ENCODE measurements around the gene EXD2. TPM values are rescaled to one million over a fixed set of nuclear protein-coding genes. Genes with fewer than 3 reads are reported as not detected.
A peak's percentile ranks its signal among the peaks of the same experiment; 100 is the strongest.

Gene EXD2
- total and polyA plus RNA-seq, 2 of the 13 experiments (the other 11 are each of a cell fraction or from before 2014, with no cell fraction given), result 9.5 to 15.1 TPM

DNA sequence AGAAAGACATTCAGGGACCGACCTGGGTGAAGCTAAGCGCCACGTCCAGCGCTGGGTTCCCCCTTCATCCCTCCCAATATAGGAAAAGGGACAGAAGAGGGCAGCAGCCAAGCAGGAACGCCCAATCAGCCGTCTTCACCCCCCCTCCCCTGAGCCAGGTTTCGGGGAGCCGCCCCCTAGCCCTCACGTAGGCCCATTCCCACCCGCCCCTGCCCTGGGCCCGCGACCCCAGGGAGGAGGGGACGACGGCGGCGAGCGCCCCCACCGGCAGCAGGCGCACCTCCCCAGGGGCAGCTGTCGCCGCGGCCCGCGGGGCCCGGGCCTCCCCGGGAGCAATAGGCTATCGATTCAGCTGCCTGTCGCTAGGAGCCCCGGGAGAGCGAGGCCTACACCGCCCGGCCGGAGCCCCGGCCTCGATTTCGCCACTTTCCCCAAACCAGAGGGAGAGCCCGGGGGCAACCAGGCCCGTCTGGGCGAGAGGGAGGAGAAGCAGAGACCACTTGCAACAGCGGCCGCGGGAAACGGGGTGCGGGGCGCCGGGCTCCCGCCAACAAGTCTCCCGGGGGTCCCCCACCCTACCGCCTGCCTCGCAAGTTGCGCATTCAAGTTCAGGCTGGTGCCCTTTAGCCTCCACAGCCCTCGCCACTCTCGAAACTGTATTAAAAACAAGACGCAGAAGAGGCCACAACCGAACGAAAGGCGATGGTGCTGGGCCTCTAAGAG lies 39.7 kb upstream of the EXD2 start (continued):
- TF ChIP-seq, protein P1, sequence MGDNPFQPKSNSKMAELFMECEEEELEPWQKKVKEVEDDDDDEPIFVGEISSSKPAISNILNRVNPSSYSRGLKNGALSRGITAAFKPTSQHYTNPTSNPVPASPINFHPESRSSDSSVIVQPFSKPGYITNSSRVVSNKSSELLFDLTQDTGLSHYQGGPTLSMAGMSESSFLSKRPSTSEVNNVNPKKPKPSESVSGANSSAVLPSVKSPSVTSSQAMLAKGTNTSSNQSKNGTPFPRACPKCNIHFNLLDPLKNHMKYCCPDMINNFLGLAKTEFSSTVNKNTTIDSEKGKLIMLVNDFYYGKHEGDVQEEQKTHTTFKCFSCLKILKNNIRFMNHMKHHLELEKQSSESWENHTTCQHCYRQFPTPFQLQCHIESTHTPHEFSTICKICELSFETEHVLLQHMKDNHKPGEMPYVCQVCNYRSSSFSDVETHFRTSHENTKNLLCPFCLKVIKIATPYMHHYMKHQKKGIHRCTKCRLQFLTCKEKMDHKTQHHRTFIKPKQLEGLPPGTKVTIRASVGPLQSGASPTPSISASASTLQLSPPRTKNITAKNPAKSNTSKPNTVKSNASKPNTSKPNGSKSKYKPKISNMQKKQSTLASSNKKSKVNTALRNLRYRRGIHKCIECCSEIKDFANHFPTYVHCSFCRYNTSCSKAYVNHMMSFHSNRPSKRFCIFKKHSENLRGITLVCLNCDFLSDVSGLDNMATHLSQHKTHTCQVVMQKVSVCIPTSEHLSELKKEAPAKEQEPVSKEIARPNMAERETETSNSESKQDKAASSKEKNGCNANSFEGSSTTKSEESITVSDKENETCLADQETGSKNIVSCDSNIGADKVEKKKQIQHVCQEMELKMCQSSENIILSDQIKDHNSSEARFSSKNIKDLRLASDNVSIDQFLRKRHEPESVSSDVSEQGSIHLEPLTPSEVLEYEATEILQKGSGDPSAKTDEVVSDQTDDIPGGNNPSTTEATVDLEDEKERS (CRISPR knock-in tag; IDR thresholded peaks at IDR 0.05), result 0 out of 2 replicates have a peak, but pooled peaks have one; percentile 29
- TF ChIP-seq BCL6 (CRISPR knock-in tag; IDR thresholded peaks at IDR 0.05) (0 out of 2 replicates have a peak, but pooled peaks have one; percentile 29), ATF1 (CRISPR knock-in tag; IDR thresholded peaks at IDR 0.05) (no peak), HDAC1 (CRISPR knock-in tag; IDR thresholded peaks at IDR 0.05) (peak; percentile 73), ZNF317 (CRISPR knock-in tag; IDR thresholded peaks at IDR 0.05) (0 out of 2 replicates have a peak, but pooled peaks have one; percentile 53), ZNF552 (CRISPR knock-in tag; IDR thresholded peaks at IDR 0.05; ENCODE audit: borderline replicate concordance) (no peak), TBX2 (CRISPR knock-in tag; IDR thresholded peaks at IDR 0.05; ENCODE audit: borderline replicate concordance) (peak; percentile 33; the same call in 1 of the 2 replicates), MED8 (CRISPR knock-in tag; IDR thresholded peaks at IDR 0.05; ENCODE audit: insufficient replicate concordance) (no peak), ZSCAN29 (CRISPR knock-in tag; conservative IDR thresholded peaks at IDR 0.05) (0 out of 2 replicates have a peak, but pooled peaks have one; percentile 51), YY1 (IDR thresholded peaks at IDR 0.05; ENCODE audit: insufficient read depth, insufficient replicate concordance, low read depth, low read length) (peak; percentile 75), ZNF180 (CRISPR knock-in tag; IDR thresholded peaks at IDR 0.05; ENCODE audit: borderline replicate concordance, low read depth) (no peak), ZSCAN25 (CRISPR knock-in tag; IDR thresholded peaks at IDR 0.05) (peak; percentile 64), ZNF556 (CRISPR knock-in tag; IDR thresholded peaks at IDR 0.05; ENCODE audit: borderline replicate concordance) (peak; percentile 91; the same call in 1 of the 2 replicates), ZNF256 (CRISPR knock-in tag; conservative IDR thresholded peaks at IDR 0.05) (peak; percentile 66; the same call in 1 of the 2 replicates), ZBTB38 (CRISPR knock-in tag; IDR thresholded peaks at IDR 0.05) (peak; percentile 58; the same call in 1 of the 2 replicates), ZNF839 (CRISPR knock-in tag; IDR thresholded peaks at IDR 0.05; ENCODE audit: borderline replicate concordance) (no peak), POLR2A (IDR thresholded peaks at IDR 0.05; ENCODE audit: insufficient read depth in 1 of 2, low read depth in 2 of 2, low read length in 2 of 2) (peak in 1 of 2 experiments; percentile 19; a peak in 1 of 4 replicates), HNRNPK (IDR thresholded peaks at IDR 0.05; ENCODE audit: low read depth, low read length, poor library complexity, severe bottlenecking) (peak; percentile 72), GFI1 (CRISPR knock-in tag; IDR thresholded peaks at IDR 0.05; ENCODE audit: borderline replicate concordance) (peak; percentile 51; the same call in 1 of the 2 replicates)
- TF ChIP-seq, protein P2, sequence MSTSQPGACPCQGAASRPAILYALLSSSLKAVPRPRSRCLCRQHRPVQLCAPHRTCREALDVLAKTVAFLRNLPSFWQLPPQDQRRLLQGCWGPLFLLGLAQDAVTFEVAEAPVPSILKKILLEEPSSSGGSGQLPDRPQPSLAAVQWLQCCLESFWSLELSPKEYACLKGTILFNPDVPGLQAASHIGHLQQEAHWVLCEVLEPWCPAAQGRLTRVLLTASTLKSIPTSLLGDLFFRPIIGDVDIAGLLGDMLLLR (CRISPR knock-in tag; IDR thresholded peaks at IDR 0.05), result peak; percentile 35; the same call in 1 of the 2 replicates
- TF ChIP-seq, protein P3, sequence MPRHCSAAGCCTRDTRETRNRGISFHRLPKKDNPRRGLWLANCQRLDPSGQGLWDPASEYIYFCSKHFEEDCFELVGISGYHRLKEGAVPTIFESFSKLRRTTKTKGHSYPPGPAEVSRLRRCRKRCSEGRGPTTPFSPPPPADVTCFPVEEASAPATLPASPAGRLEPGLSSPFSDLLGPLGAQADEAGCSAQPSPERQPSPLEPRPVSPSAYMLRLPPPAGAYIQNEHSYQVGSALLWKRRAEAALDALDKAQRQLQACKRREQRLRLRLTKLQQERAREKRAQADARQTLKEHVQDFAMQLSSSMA (CRISPR knock-in tag; IDR thresholded peaks at IDR 0.05), result 0 out of 2 replicates have a peak, but pooled peaks have one; percentile 58
- TF ChIP-seq, protein P4, sequence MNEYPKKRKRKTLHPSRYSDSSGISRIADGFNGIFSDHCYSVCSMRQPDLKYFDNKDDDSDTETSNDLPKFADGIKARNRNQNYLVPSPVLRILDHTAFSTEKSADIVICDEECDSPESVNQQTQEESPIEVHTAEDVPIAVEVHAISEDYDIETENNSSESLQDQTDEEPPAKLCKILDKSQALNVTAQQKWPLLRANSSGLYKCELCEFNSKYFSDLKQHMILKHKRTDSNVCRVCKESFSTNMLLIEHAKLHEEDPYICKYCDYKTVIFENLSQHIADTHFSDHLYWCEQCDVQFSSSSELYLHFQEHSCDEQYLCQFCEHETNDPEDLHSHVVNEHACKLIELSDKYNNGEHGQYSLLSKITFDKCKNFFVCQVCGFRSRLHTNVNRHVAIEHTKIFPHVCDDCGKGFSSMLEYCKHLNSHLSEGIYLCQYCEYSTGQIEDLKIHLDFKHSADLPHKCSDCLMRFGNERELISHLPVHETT (CRISPR knock-in tag; conservative IDR thresholded peaks at IDR 0.05), result peak; percentile 96

All from HepG2 (cell line).